ENCODE data around the gene TXNDC11. TPM values are rescaled to one million over a fixed set of nuclear protein-coding genes. Genes with fewer than 3 reads are reported as not detected.

The TXNDC11 gene
- total RNA-seq, 2 donors from 2014 or later = 75.0 to 96.9 TPM

DNA sequence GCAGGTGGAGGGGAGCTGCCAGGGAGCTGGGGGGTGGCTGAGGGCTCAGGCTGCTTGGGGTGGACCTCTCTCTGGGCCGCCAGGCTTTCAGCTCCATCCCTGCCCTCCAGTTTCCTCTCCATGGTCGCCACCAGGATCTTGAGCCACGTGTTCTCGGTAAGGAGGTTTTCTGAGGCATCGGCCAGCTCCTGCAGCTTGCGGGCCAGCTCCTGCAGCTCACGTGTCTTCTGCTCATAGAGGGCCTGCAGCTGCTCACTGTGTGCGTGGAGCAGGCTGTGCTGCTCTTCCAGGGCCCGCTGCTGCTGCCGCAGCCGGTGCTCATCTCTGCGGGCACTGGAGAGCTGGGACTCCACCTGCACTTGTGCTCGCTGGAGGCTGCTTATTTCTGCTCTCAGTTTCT lies 63.4 kb downstream of the TXNDC11 start:
- Histone ChIP-seq H3K27ac (no peak overlapping the region), H3K36me3 (no peaks in the 10 kb centered on the region), H3K27me3 (replicated peaks; ENCODE audit: insufficient read depth) (no peaks in the 10 kb centered on the region), H3K4me1 (replicated peaks) (peaks cover 5% of the 10 kb centered on the region), H3K9me3 (no peaks in the 10 kb centered on the region), H3K4me3 (no peak overlapping the region)
- no peak for DNase-seq (ENCODE audit: low spot score)
- intact Hi-C loops (cut with DNase I) = no loop called here
- TF ChIP-seq, protein P1, sequence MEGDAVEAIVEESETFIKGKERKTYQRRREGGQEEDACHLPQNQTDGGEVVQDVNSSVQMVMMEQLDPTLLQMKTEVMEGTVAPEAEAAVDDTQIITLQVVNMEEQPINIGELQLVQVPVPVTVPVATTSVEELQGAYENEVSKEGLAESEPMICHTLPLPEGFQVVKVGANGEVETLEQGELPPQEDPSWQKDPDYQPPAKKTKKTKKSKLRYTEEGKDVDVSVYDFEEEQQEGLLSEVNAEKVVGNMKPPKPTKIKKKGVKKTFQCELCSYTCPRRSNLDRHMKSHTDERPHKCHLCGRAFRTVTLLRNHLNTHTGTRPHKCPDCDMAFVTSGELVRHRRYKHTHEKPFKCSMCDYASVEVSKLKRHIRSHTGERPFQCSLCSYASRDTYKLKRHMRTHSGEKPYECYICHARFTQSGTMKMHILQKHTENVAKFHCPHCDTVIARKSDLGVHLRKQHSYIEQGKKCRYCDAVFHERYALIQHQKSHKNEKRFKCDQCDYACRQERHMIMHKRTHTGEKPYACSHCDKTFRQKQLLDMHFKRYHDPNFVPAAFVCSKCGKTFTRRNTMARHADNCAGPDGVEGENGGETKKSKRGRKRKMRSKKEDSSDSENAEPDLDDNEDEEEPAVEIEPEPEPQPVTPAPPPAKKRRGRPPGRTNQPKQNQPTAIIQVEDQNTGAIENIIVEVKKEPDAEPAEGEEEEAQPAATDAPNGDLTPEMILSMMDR (IDR thresholded peaks at IDR 0.05) = no peak
- TF ChIP-seq POLR2AphosphoS5 (IDR thresholded peaks at IDR 0.05) (no peak), POLR2A (IDR thresholded peaks at IDR 0.05) (no peak)
- WGBS = 64% methylated on average over 13 of the region's 13 CpGs

DNA sequence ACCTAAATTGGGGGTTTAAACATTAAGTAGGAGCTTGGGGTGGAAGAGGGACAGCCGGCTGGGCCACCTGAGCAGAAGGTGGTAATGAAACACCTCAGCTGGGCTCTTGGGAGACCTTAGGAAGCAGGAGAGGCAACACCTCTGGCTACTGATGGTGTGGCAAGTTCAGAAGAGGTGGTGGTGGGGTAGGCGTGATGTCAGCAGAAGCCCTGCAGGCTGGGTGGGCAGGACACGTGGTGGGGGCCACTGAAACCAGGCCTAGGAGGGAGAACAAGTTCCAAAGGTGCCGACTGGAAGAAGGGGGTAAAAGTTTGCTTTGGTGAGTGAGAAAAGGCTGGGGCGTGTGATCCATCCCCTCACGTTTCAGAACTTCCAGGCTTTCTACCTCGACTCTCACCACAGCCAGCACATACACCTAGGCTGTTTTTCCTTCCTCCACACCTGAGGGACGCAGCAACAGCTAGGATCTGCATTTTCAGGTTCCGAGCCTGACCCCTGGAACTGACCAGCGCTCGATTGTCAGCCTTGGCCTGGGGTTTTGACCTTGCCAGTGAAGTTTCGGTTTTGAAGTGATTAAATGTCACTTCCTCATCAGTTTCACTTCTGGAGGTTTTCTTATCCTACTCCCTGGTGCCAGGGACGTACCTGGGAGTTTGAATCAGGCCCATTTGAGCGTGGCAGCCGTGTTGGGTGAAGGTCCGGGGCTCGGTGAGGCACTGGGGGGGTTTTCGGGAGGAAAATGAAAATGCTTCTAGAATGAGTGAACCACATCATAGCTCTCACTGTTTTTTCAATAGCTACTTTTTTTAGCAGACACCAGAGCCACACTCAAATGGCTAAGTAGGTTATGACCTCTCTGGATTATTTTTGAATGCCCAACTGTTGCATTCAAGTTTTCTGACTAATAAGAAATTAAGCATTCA lies 64.4 kb downstream of the TXNDC11 start:
- no peak for DNase-seq (ENCODE audit: low spot score)
- Histone ChIP-seq H3K4me3 (no peak overlapping the region), H3K27ac (peak overlapping the region; percentile 40 to 61), H3K4me1 (replicated peaks) (peaks cover 11% of the 10 kb centered on the region), H3K9me3 (no peaks in the 10 kb centered on the region), H3K36me3 (no peaks in the 10 kb centered on the region), H3K27me3 (replicated peaks; ENCODE audit: insufficient read depth) (no peaks in the 10 kb centered on the region)
- WGBS = 59% methylated on average over 18 of the region's 18 CpGs
- intact Hi-C loops (cut with DNase I) = no loop called here
- TF ChIP-seq, protein P1 (IDR thresholded peaks at IDR 0.05) = no peak
- TF ChIP-seq POLR2AphosphoS5 (IDR thresholded peaks at IDR 0.05) = no peak
- TF ChIP-seq POLR2A (IDR thresholded peaks at IDR 0.05) = no peak

DNA sequence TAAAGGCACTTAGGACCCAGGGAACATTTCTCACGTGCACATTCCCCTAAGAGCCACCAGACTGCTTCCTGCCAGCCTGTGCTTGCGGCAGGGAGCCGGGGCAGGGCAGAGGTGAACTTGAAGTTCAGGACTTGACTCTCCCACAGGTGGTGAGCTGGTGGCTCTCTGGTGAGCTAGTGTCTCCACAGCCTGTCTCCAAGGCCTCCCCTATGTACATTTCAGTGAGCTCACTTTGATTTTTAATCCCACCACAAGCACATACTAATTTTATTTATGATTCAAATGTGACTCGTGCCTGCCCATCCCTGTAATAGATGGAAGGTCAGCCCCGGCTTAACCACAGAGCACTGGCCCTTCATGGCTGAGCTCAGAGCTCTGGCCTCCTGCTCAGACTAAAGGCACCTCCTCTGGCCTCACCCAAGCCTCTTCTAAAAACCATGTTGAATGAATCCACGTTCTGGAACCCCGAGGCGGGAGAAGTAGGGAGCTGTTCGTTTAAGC lies 65.2 kb downstream of the TXNDC11 start:
- no peak overlapping the region for H3K4me3 ChIP-seq
- 30% methylated on average over 9 of the region's 9 CpGs for WGBS
- no peaks in the 10 kb centered on the region for H3K36me3 ChIP-seq
- H3K27me3 ChIP-seq (replicated peaks; ENCODE audit: insufficient read depth) = no peaks in the 10 kb centered on the region
- no peaks in the 10 kb centered on the region for H3K9me3 ChIP-seq
- peak overlapping the region; percentile 40 to 61 for H3K27ac ChIP-seq
- TF ChIP-seq POLR2A (IDR thresholded peaks at IDR 0.05) (no peak), POLR2AphosphoS5 (IDR thresholded peaks at IDR 0.05) (no peak)
- peaks cover 18% of the 10 kb centered on the region for H3K4me1 ChIP-seq (replicated peaks)
- intact Hi-C loops (cut with DNase I) = no loop called here
- no peak for DNase-seq (ENCODE audit: low spot score)

DNA sequence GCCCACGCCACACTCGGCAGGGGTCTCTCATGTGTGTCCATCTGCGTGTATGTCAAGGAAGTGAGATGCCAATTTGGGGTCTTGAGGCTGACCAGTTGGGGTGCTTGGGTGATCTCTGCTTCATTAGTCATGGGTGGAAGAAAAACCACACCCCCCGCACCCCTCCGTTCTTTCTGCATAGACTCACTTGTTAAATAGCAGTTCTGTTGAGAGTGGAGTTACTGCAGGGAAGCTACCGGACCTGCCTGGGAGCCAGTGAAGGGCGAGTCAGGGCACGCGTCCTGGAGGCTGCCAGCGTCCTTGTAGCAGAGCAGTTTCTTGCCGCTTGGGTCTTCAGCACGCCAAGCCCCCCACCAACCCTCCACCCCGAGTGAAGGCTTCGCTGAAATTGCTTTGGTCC lies 65.9 kb downstream of the TXNDC11 start:
- TF ChIP-seq POLR2AphosphoS5 (IDR thresholded peaks at IDR 0.05) (no peak), POLR2A (IDR thresholded peaks at IDR 0.05) (no peak)
- TF ChIP-seq, protein P1 (IDR thresholded peaks at IDR 0.05) = no peak
- Histone ChIP-seq H3K36me3 (no peaks in the 10 kb centered on the region), H3K4me3 (no peak overlapping the region), H3K27ac (peak overlapping the region; percentile 40 to 61), H3K27me3 (replicated peaks; ENCODE audit: insufficient read depth) (no peaks in the 10 kb centered on the region), H3K9me3 (no peaks in the 10 kb centered on the region), H3K4me1 (replicated peaks) (peaks cover 25% of the 10 kb centered on the region)
- DNase-seq (ENCODE audit: low spot score) = peak; percentile 76
- 66% methylated on average over 14 of the region's 14 CpGs for WGBS
- intact Hi-C loops (cut with DNase I) = no loop called here

DNA sequence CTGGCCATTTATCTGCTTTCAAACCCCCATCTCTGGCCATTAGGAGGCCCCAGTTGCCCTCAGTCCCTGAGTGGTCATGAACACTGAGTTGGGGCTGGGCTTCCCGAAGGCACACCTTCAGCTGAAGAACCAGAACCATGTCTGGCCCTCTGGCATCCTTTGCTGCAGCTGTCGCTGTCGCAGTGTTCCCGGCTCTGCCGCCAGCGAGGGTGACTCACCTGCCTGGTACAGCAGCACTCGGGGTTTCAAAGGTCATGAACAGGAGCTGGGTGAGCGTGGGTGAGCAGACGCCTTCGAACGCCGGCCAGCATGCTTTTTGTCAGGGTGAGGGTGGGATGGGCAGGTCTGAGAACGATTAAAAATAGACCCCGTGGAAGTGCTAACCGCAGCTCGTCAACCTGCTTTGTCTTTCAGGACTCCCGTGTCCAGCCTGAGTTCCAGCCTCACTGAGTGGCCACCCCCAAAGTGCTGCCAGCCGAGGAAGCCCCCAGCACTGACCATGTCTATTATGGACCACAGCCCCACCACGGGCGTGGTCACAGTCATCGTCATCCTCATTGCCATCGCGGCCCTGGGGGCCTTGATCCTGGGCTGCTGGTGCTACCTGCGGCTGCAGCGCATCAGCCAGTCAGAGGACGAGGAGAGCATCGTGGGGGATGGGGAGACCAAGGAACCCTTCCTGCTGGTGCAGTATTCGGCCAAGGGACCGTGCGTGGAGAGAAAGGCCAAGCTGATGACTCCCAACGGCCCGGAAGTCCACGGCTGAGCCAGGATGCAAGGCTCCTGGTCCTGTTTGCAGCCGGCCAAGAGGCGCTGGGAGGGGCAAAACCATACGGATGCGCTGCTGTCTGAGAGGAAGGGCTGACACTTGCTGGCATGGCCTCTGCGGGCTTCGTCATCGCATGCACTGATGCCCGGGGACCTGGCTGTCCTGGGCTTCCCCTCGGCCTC lies 66.8 kb downstream of the TXNDC11 start:
- Histone ChIP-seq H3K9me3 (no peaks in the 10 kb centered on the region), H3K36me3 (no peaks in the 10 kb centered on the region), H3K4me3 (no peak overlapping the region), H3K4me1 (replicated peaks) (peaks cover 33% of the 10 kb centered on the region), H3K27me3 (replicated peaks; ENCODE audit: insufficient read depth) (no peaks in the 10 kb centered on the region), H3K27ac (peak overlapping the region; percentile 40 to 61)
- 68% methylated on average over 42 of the region's 42 CpGs for WGBS
- no peak for DNase-seq (ENCODE audit: low spot score)
- TF ChIP-seq, protein P1 (IDR thresholded peaks at IDR 0.05) = peak in 1 of 4 experiments; percentile 3
- TF ChIP-seq POLR2A (IDR thresholded peaks at IDR 0.05) = no peak
- intact Hi-C loops (cut with DNase I) = no loop called here

All from prostate gland (tissue), 2 donors.